Measurements from ENCODE around the gene COX10. TPM values are rescaled to one million over a fixed set of nuclear protein-coding genes. Genes with fewer than 3 reads are reported as not detected.

The COX10 gene
- total RNA-seq, 1 donor from 2014 or later, result 33.5 TPM

DNA sequence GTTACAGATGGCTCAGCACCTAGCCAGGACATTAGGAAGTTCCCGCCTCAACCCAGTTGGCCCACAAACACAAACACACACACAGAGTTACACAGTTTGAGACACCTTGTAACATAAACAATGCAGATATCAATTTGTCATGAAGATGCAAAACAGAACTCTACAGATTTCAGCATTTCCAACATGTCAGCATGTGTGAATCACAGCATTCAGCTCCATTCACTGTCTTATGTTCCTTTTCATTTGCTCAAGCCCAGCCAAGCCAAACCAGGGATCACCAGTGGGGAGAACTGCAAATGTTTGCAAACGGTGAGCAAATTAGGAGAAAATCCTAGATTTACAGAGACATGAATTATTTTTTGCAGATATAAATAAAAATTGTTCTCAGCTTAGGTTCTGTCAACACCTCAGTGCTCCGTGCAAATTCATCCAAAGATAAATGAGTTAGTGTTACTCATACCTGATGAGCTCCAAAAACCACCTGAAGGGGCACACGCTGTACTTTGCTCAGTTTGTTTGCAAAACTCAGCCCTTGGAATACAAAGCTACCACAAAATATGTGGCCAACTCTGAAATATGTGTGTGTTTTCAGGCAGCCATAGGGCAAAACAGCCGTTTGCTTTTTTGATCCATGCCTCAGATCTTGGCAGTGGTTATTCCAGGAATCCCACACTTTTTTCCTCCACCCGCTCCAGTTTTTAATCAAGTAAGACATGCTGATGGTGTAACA is 16.3 kb upstream of the COX10 start:
- H3K36me3 Mint-ChIP-seq (ENCODE audit: low read depth), result peaks cover 41% of the 10 kb centered on the region
- intact Hi-C loops (cut with micrococcal nuclease), result no loop called here
- H3K4me1 Mint-ChIP-seq, result peaks cover 17% of the 10 kb centered on the region
- H3K4me3 Mint-ChIP-seq, result no peak overlapping the region
- peaks cover 5% of the 10 kb centered on the region for H3K9me3 Mint-ChIP-seq
- no peaks in the 10 kb centered on the region for H3K27me3 Mint-ChIP-seq
- no peak overlapping the region for H3K27ac Mint-ChIP-seq
- DNase-seq, result no peak

GRCh38 chr17:14057591-14057990 is 11.7 kb upstream of the COX10 start:
- Mint-ChIP-seq H3K4me3 (no peak overlapping the region), H3K36me3 (ENCODE audit: low read depth) (peaks cover 60% of the 10 kb centered on the region), H3K27ac (no peak overlapping the region), H3K9me3 (peaks cover 5% of the 10 kb centered on the region), H3K4me1 (peaks cover 31% of the 10 kb centered on the region), H3K27me3 (no peaks in the 10 kb centered on the region)
- intact Hi-C loops (cut with micrococcal nuclease), result no loop called here
- no peak for DNase-seq

GRCh38 chr17:14058051-14058450 is 11.3 kb upstream of the COX10 start:
- no peak overlapping the region for H3K27ac Mint-ChIP-seq
- H3K9me3 Mint-ChIP-seq, result peaks cover 5% of the 10 kb centered on the region
- peaks cover 61% of the 10 kb centered on the region for H3K36me3 Mint-ChIP-seq (ENCODE audit: low read depth)
- no peak for DNase-seq
- intact Hi-C loops (cut with micrococcal nuclease), result no loop called here
- no peak overlapping the region for H3K4me3 Mint-ChIP-seq
- peaks cover 32% of the 10 kb centered on the region for H3K4me1 Mint-ChIP-seq
- no peaks in the 10 kb centered on the region for H3K27me3 Mint-ChIP-seq

GRCh38 chr17:14060706-14061105 is 8.6 kb upstream of the COX10 start:
- Mint-ChIP-seq H3K27me3 (no peaks in the 10 kb centered on the region), H3K4me1 (peaks cover 39% of the 10 kb centered on the region), H3K9me3 (peaks cover 3% of the 10 kb centered on the region), H3K36me3 (ENCODE audit: low read depth) (peaks cover 69% of the 10 kb centered on the region), H3K27ac (no peak overlapping the region), H3K4me3 (no peak overlapping the region)
- DNase-seq, result no peak
- intact Hi-C loops (cut with micrococcal nuclease), result no loop called here

DNA sequence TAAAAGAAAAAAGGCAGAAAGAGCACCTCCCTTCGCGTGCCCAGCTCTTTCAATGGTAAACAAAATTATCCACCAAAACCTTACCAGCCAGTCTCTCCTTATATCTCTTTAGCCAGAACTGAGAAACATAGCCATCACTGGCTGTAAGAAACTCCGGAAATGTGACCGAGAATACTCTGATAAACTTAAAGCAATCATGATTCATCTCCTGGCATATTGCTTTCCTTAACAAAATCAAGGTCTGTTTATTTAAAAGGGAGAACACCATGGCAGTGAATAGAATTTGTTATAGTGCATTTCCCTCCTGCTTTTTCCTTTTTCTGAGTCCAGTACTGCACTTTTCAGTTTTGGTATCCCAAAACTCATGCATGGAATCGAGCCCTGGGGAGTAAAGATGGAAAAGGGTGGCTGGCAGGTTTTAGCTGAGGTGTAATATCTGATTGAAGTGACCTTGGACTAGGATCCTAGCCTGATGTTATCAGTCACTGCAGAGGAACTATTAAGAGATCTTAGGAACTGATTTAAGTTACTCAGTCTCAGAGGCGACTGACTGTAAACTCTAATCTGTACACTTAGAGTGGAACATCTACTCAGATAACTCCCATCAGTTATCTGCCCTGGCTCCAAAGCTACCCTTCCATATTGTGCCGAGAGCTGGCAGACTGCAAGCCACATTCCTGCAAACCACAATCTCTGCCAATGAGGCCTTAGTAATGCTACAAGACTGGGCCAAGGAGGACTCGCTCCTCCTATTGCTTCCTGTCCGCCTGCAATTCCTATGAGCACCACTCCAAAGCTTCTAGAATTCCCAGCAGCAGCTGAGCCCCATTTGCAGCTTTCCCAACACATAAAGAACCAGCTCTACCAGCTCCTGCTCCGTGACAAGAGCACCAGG is 7.4 kb upstream of the COX10 start:
- Mint-ChIP-seq H3K4me1 (peaks cover 39% of the 10 kb centered on the region), H3K4me3 (no peak overlapping the region), H3K9me3 (no peaks in the 10 kb centered on the region), H3K27me3 (no peaks in the 10 kb centered on the region), H3K27ac (peak overlapping the region; percentile 20), H3K36me3 (ENCODE audit: low read depth) (peaks cover 71% of the 10 kb centered on the region)
- intact Hi-C loops (cut with micrococcal nuclease), result no loop called here
- no peak for DNase-seq

DNA sequence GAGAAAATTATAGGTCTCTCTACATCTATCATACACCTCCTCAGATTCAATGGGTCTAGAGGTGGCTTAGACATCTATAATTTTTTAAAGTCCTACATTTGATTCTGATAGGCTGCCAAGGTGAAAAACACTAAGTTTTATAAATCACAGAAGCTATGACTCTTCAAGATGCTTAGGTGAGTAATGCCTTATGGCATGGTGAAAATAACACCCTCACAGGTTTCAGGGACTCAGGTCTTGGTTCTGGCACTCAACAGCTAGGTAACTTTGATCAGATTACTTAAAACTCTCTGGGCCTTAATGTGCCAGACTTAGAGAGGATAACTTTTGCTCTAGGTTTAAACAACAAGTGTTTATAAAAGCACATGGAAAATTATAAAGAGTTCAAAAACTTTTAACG is 2.0 kb upstream of the COX10 start:
- Mint-ChIP-seq H3K36me3 (ENCODE audit: low read depth) (peaks cover 51% of the 10 kb centered on the region), H3K27me3 (no peaks in the 10 kb centered on the region)

DNA sequence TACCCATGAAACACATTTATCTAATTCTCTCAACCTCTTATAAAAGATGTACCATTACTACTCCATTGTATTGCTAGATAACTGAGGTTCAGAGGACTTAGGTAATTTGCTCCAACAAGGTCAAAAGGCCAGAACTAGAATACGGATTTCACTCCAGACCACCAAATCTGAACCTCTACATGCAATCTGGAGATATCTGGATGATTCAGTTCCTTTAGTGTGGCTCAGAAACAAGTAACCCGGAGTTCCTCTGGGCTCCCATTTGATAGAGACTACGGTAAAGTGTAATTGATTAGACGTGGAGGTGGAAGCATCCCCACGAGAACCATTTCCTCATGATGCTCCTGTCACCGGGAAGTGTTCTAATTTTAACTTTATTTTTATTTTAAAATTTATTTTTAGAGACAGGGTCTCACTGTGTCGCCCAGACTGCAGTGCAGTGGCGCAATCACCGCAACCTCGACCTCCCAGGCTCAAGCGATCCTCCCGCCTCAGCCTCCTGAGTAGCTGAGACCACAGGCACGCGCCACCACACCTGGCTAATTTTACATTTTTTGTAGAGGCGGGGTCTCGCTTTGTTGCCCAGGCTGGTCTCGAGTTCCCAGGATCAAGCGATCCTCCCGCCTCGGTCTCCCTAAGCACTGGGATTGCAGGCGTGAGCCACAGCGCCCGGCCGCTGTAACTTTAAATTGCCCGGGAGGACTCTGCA is 608 bp upstream of the COX10 start:
- peak overlapping the region; percentile 94 for H3K27ac Mint-ChIP-seq
- H3K9me3 Mint-ChIP-seq, result no peaks in the 10 kb centered on the region
- H3K27me3 Mint-ChIP-seq, result no peaks in the 10 kb centered on the region
- peak overlapping the region; percentile 96 for H3K4me3 Mint-ChIP-seq
- intact Hi-C loops (cut with micrococcal nuclease), result loop anchor here (1.0 to 2.0 kb wide), 3 partner anchors 50 to 232 kb away; no protein-coding TSS in a partner anchor
- peaks cover 58% of the 10 kb centered on the region for H3K36me3 Mint-ChIP-seq (ENCODE audit: low read depth)
- DNase-seq, result no peak
- H3K4me1 Mint-ChIP-seq, result peaks cover 49% of the 10 kb centered on the region

More for the DNA sequence above, 2.0 kb upstream of the COX10 start:
- DNase-seq, result no peak
- Mint-ChIP-seq H3K4me1 (peaks cover 45% of the 10 kb centered on the region), H3K4me3 (no peak overlapping the region), H3K9me3 (no peaks in the 10 kb centered on the region), H3K27ac (no peak overlapping the region)
- intact Hi-C loops (cut with micrococcal nuclease), result no loop called here

DNA sequence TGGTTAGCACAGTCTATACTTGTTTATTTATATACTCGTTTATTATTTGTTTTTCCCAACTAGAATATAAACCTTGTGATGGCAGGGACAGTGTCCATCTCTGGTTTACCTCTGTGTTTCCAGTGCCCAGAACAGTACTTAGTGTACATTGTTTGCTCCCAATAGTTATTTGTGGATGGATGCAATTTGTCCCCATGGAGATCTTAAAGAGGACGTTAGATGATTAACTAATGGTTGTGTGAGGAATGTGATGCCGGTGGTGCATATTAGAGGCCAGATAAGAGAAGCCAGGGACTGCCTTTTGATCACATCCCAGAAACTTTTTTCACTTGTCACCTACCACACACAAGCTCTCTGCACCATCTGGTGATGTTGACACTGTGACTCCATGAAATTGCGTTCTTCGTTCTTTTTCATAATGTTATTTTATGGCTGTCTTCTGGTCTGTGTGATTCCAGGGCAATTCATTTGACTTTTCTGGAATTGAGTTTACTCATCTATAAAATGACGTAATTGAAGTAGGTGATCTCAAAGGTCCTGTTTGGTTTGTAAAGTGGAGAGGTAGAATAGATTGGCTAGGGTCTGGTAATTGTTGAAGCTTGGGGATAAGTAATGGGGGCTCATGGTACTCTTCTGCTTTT is 1.2 kb downstream of the COX10 start:
- no peaks in the 10 kb centered on the region for H3K9me3 Mint-ChIP-seq
- H3K27ac Mint-ChIP-seq, result peak overlapping the region; percentile 94
- H3K27me3 Mint-ChIP-seq, result no peaks in the 10 kb centered on the region
- peak overlapping the region; percentile 96 for H3K4me3 Mint-ChIP-seq
- peaks cover 51% of the 10 kb centered on the region for H3K36me3 Mint-ChIP-seq (ENCODE audit: low read depth)
- H3K4me1 Mint-ChIP-seq, result peaks cover 45% of the 10 kb centered on the region
- no peak for DNase-seq
- intact Hi-C loops (cut with micrococcal nuclease), result no loop called here

GRCh38 chr17:14072881-14073280 is 3.6 kb downstream of the COX10 start:
- peaks cover 49% of the 10 kb centered on the region for H3K4me1 Mint-ChIP-seq
- H3K27ac Mint-ChIP-seq, result peak overlapping the region; percentile 82
- intact Hi-C loops (cut with micrococcal nuclease), result loop anchor here (1.0 kb wide), 1 partner anchor 46 kb away; no protein-coding TSS in a partner anchor
- H3K36me3 Mint-ChIP-seq (ENCODE audit: low read depth), result peaks cover 48% of the 10 kb centered on the region
- no peaks in the 10 kb centered on the region for H3K27me3 Mint-ChIP-seq
- DNase-seq, result no peak
- H3K9me3 Mint-ChIP-seq, result no peaks in the 10 kb centered on the region
- peak overlapping the region; percentile 0 for H3K4me3 Mint-ChIP-seq

GRCh38 chr17:14078027-14078426 is 8.7 kb downstream of the COX10 start:
- Mint-ChIP-seq H3K9me3 (no peaks in the 10 kb centered on the region), H3K27ac (peak overlapping the region; percentile 70), H3K4me1 (peaks cover 42% of the 10 kb centered on the region), H3K27me3 (no peaks in the 10 kb centered on the region), H3K4me3 (no peak overlapping the region), H3K36me3 (ENCODE audit: low read depth) (peaks cover 58% of the 10 kb centered on the region)
- intact Hi-C loops (cut with micrococcal nuclease), result no loop called here
- peak; percentile 63 for DNase-seq

DNA sequence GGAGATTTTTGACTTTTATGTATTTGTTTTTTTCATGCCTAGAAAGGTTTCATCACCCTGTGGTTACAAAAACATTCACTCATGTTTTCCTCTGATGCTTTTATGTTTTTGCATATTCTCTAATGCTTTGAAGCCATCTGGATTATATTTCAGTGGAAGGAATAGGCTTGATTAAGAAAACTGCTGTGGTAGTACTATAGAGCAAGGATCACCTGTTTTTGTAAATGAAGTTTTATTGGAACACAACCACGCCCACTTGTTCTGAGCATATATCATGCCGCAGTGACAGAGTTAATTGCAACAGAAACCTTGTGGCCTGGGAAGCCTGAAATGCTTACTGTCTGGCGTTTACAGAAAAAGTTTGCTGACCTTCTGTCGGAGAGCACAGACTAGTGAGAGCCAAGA is 11.5 kb downstream of the COX10 start:
- peaks cover 50% of the 10 kb centered on the region for H3K36me3 Mint-ChIP-seq (ENCODE audit: low read depth)
- H3K9me3 Mint-ChIP-seq, result no peaks in the 10 kb centered on the region
- intact Hi-C loops (cut with micrococcal nuclease), result loop anchor here (2.0 kb wide), 1 partner anchor 38 kb away; no protein-coding TSS in a partner anchor
- no peak overlapping the region for H3K4me3 Mint-ChIP-seq
- no peaks in the 10 kb centered on the region for H3K27me3 Mint-ChIP-seq
- H3K27ac Mint-ChIP-seq, result peak overlapping the region; percentile 60
- peaks cover 34% of the 10 kb centered on the region for H3K4me1 Mint-ChIP-seq
- DNase-seq, result no peak

DNA sequence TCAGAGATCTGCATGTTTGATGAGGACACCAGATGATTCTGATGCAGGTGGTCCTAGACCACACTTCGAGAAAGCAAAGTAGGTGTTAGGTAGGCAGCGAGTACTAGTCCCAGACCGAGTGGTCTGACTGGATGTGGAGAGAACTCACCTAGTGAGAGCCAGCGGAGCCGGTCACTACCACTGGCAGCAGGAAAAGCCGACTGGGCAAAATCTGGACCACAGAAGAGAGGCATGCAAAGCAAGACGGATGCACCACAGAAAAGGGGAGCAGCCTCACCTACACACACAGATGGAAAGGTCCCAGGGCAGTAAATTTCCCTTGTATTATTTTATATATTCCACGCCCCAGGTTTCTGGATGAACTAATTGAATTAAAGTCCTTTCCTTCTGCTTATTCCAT is 13.5 kb downstream of the COX10 start:
- intact Hi-C loops (cut with micrococcal nuclease), result no loop called here
- Mint-ChIP-seq H3K27ac (no peak overlapping the region), H3K36me3 (ENCODE audit: low read depth) (peaks cover 48% of the 10 kb centered on the region), H3K9me3 (no peaks in the 10 kb centered on the region), H3K4me3 (no peak overlapping the region), H3K4me1 (peaks cover 32% of the 10 kb centered on the region), H3K27me3 (no peaks in the 10 kb centered on the region)
- DNase-seq, result no peak

- no peak overlapping the region for H3K4me3 Mint-ChIP-seq
- H3K27ac Mint-ChIP-seq, result no peak overlapping the region
- DNase-seq, result no peak
- no peaks in the 10 kb centered on the region for H3K9me3 Mint-ChIP-seq
- H3K27me3 Mint-ChIP-seq, result no peaks in the 10 kb centered on the region
- intact Hi-C loops (cut with micrococcal nuclease), result no loop called here
- peaks cover 48% of the 10 kb centered on the region for H3K36me3 Mint-ChIP-seq (ENCODE audit: low read depth)
- peaks cover 41% of the 10 kb centered on the region for H3K4me1 Mint-ChIP-seq
Observed at GRCh38 chr17:14084955-14085354, 15.7 kb downstream of the COX10 start.
